Measurements from ENCODE around the gene SETBP1. TPM values are rescaled to one million over a fixed set of nuclear protein-coding genes. Genes with fewer than 3 reads are reported as not detected.

SETBP1 gene
- total RNA-seq, 1 experiment from 2014 or later, result 9.6 TPM

DNA sequence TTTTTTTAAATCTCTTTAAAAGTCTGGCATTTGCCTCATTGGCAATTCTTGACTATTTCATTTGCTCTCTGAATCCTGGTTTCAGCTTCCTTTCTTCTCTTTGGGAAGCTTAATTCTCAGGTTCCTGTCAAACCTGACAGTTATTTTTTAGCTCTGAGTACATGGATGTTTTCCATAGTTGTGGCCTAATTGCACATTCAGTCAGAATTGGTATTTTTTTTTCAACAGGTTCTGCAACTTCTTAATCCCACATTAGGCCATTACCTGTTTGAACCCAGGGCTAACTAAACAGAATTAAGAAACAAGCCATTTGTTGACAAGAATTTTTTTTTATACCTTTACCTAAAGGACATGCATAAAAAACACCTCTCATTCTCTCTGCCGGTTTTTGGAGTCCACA, 338.8 kb downstream of the SETBP1 start (continued):
- no peak for TF ChIP-seq TEAD4 (CRISPR knock-in tag; IDR thresholded peaks at IDR 0.05)

- no peak overlapping the region for H3K27ac Mint-ChIP-seq
- no peaks in the 10 kb centered on the region for H3K36me3 Mint-ChIP-seq
- ChIA-PET POLR2A (no interaction called here), CTCF (no interaction called here)
- H3K4me1 Mint-ChIP-seq, result no peaks in the 10 kb centered on the region
- peaks cover 6% of the 10 kb centered on the region for H3K27me3 Mint-ChIP-seq (ENCODE audit: low read depth)
- DNase-seq (ENCODE audit: low spot score) (no peak), ATAC-seq (no peak)
- no peaks in the 10 kb centered on the region for H3K9me3 Mint-ChIP-seq
- TF ChIP-seq IRF1 (CRISPR knock-in tag; IDR thresholded peaks at IDR 0.05) (no peak), TCF7 (CRISPR knock-in tag; IDR thresholded peaks at IDR 0.05; ENCODE audit: low read depth) (no peak), FOXJ3 (CRISPR knock-in tag; IDR thresholded peaks at IDR 0.05; ENCODE audit: borderline replicate concordance) (no peak), ZNF396 (CRISPR knock-in tag; IDR thresholded peaks at IDR 0.05; ENCODE audit: borderline replicate concordance) (no peak), ZNF121 (CRISPR knock-in tag; IDR thresholded peaks at IDR 0.05) (no peak), CTCF (IDR thresholded peaks at IDR 0.05) (no peak), FOXP4 (CRISPR knock-in tag; IDR thresholded peaks at IDR 0.05) (no peak), NR3C1 (CRISPR knock-in tag; conservative IDR thresholded peaks at IDR 0.05; ENCODE audit: low read depth) (no peak), IRF2 (CRISPR knock-in tag; IDR thresholded peaks at IDR 0.05; ENCODE audit: borderline replicate concordance, low read depth) (no peak), JAZF1 (CRISPR knock-in tag; IDR thresholded peaks at IDR 0.05) (no peak), PRRX2 (CRISPR knock-in tag; IDR thresholded peaks at IDR 0.05) (no peak), FOXK1 (CRISPR knock-in tag; IDR thresholded peaks at IDR 0.05) (no peak), EMX1 (CRISPR knock-in tag; IDR thresholded peaks at IDR 0.05) (no peak), ZNF138 (CRISPR knock-in tag; conservative IDR thresholded peaks at IDR 0.05) (no peak), NR2C2 (CRISPR knock-in tag; IDR thresholded peaks at IDR 0.05) (no peak)
- TF ChIP-seq, protein P1, sequence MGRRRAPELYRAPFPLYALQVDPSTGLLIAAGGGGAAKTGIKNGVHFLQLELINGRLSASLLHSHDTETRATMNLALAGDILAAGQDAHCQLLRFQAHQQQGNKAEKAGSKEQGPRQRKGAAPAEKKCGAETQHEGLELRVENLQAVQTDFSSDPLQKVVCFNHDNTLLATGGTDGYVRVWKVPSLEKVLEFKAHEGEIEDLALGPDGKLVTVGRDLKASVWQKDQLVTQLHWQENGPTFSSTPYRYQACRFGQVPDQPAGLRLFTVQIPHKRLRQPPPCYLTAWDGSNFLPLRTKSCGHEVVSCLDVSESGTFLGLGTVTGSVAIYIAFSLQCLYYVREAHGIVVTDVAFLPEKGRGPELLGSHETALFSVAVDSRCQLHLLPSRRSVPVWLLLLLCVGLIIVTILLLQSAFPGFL (CRISPR knock-in tag; IDR thresholded peaks at IDR 0.05; ENCODE audit: borderline replicate concordance), result no peak
- TF ChIP-seq, protein P2, sequence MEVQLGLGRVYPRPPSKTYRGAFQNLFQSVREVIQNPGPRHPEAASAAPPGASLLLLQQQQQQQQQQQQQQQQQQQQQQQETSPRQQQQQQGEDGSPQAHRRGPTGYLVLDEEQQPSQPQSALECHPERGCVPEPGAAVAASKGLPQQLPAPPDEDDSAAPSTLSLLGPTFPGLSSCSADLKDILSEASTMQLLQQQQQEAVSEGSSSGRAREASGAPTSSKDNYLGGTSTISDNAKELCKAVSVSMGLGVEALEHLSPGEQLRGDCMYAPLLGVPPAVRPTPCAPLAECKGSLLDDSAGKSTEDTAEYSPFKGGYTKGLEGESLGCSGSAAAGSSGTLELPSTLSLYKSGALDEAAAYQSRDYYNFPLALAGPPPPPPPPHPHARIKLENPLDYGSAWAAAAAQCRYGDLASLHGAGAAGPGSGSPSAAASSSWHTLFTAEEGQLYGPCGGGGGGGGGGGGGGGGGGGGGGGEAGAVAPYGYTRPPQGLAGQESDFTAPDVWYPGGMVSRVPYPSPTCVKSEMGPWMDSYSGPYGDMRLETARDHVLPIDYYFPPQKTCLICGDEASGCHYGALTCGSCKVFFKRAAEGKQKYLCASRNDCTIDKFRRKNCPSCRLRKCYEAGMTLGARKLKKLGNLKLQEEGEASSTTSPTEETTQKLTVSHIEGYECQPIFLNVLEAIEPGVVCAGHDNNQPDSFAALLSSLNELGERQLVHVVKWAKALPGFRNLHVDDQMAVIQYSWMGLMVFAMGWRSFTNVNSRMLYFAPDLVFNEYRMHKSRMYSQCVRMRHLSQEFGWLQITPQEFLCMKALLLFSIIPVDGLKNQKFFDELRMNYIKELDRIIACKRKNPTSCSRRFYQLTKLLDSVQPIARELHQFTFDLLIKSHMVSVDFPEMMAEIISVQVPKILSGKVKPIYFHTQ (CRISPR knock-in tag; IDR thresholded peaks at IDR 0.05), result no peak
- no peak overlapping the region for H3K4me3 Mint-ChIP-seq
Observed at GRCh38 chr18:45023519-45023918, 342.8 kb downstream of the SETBP1 start.
